GM23248 (cell line): Measurements from ENCODE around the gene CREB5.

Experiments used
- EZH2 ChIP-seq: fragments of 200-600 bp; sonication (generic); IDR thresholded peaks from 2 replicates; pipeline ENCODE4 v1.6.1; 2018; ENCODE audit warnings: antibody characterized with exemption, mild to moderate bottlenecking; ENCODE audit not compliant: insufficient read depth, poor library complexity, severe bottlenecking
- EZH2phosphoT487 ChIP-seq: fragments of 200-600 bp; sonication (generic); IDR thresholded peaks from 2 replicates; pipeline ENCODE4 v1.6.1; 2018; ENCODE audit warnings: antibody characterized with exemption, moderate library complexity, mild to moderate bottlenecking, low read depth; ENCODE audit not compliant: insufficient read depth

GRCh38 chr7:28640001-28640400 lies 227.7 kb downstream of the CREB5 start:
- TF ChIP-seq EZH2 (no peak), EZH2phosphoT487 (no peak)
